Transverse colon (tissue), 4 donors: Measurements from ENCODE around the gene ATP13A2. TPM values are rescaled to one million over a fixed set of nuclear protein-coding genes. Genes with fewer than 3 reads are reported as not detected.

Experiments used
- DNase-seq: peaks from one replicate; pipeline ENCODE4 v3.0.0-alpha.2; 2019
- H3K27ac ChIP-seq, 4 donors: fragments of 200-600 bp; sonication (generic); 2 replicates each; pipeline ENCODE4 v1.5.1; 2016 to 2018; ENCODE audit warnings: inconsistent platforms in 4 of 4
- H3K27me3 ChIP-seq: fragments of 200-600 bp; sonication (generic); 2 replicates; pipeline ENCODE4 v1.5.1; 2017; ENCODE audit warnings: inconsistent platforms
- H3K36me3 ChIP-seq, 4 donors: fragments of 200-600 bp; sonication (generic); 2 replicates each; pipeline ENCODE4 v1.5.1; 2017 to 2019; ENCODE audit warnings: inconsistent platforms in 4 of 4
- H3K4me1 ChIP-seq, 4 donors: fragments of 200-600 bp; sonication (generic); 2 replicates each; pipeline ENCODE4 v1.5.1; 2017 to 2020; ENCODE audit warnings: inconsistent platforms in 4 of 4
- H3K4me3 ChIP-seq, 4 donors: fragments of 200-600 bp; sonication (generic); 1 replicate in 1 of 4; 2 replicates in 3 of 4; pipeline versions ENCODE4 v1.5.1 to v1.6.1; 2017 to 2019; ENCODE audit warnings: inconsistent platforms in 4 of 4
- H3K9me3 ChIP-seq, 2 donors: fragments of 200-600 bp; sonication (generic); 2 replicates each; pipeline ENCODE4 v1.5.1; 2017 to 2019; ENCODE audit warnings: inconsistent platforms in 2 of 2
- CTCF ChIP-seq, 5 experiments: fragments of 200-600 bp in 3 of 5; fragments of 450-650 bp in 2 of 5; sonication (generic) in 3 of 5; IDR thresholded peaks; 1 replicate in 2 of 5; 2 replicates in 3 of 5; pipeline ENCODE4 v1.5.1; 2016 to 2017; ENCODE audit warnings: antibody characterized with exemption in 5 of 5, inconsistent platforms in 3 of 5, mild to moderate bottlenecking in 2 of 5, moderate library complexity in 1 of 5
- EP300 ChIP-seq: sonication (generic); formaldehyde crosslinking; IDR thresholded peaks from one replicate; pipeline ENCODE4 v1.6.1; 2017; ENCODE audit warnings: antibody characterized with exemption, low read depth
- POLR2A ChIP-seq: fragments of 450-650 bp; IDR thresholded peaks from one replicate; pipeline ENCODE4 v1.6.1; 2016; ENCODE audit warnings: antibody characterized with exemption, mild to moderate bottlenecking, moderate library complexity
- POLR2AphosphoS5 ChIP-seq, 3 donors: sonication (generic); formaldehyde crosslinking; IDR thresholded peaks; one replicate each; pipeline ENCODE4 v1.6.1; 2016; ENCODE audit warnings: antibody characterized with exemption in 3 of 3
- WGBS, 2 donors: methylation state at CpG; one replicate each; pipeline ENCODE4 v1.1.5; 2018; ENCODE audit warnings: low coverage in 1 of 2; 5-methylcytosine and 5-hydroxymethylcytosine counted together
- in situ Hi-C, 4 donors: fragments of 200-750 bp; cut with MboI; loops; one replicate each; pipeline versions ENCODE4 v1.15.0 to v1.15.1; 2017; ENCODE audit warnings: low sequenced_read_pairs in 3 of 4, low pct_ligation_motif_present in 1 of 4, low pct_unique_long_range_greater_than_20kb in 1 of 4
- intact Hi-C: fragments of 100-400 bp; cut with DNase I; formaldehyde crosslinking; loops from one replicate; pipeline ENCODE4 v1.15.1; 2023; ENCODE audit warnings: low total_unique reads
- total RNA-seq, 4 donors: library from RNA; depleted of rRNA; stranded (reverse); fragments of >200 nt; gene quantifications; one replicate each; pipeline ENCODE4 v1.1.0, GENCODE V29; 2016

ATP13A2 gene
- total RNA-seq, 4 donors from 2014 or later: 34.4 to 70.8 (median 60.9) TPM

DNA sequence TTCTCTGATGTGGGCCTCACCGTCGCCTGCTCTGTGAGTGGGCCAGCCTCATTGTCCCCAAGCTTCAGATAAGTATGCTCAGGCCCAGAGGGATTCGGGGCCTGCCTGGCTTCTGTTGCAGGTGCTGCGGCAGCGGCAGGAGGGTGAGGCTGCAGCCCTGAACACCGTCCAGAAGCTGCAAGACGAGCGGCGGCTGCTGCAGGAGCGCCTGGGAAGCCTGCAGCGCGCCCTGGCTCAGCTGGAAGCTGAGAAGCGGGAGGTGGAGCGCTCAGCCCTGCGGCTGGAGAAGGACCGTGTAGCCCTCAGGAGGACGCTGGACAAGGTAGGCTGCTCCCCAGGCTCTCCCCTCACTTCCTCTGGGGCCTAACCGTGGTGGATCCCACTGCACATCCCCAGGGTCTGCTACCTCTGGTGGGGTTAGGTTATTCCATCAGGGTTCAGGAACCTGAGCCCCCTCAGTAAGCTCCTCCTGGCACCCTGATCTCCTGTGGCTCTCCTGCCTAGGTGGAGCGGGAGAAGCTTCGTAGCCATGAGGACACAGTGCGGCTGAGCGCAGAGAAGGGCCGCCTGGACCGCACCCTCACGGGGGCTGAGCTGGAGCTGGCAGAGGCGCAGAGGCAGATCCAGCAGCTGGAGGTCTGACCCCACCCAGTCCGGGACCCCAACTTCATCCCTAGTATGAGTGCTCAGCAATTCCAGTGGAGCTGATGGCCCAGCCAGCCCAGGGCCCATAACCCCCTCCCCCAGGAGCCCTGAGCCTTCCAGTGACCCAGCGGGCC is 41.4 kb downstream of the ATP13A2 start:
- no peak for TF ChIP-seq POLR2A
- in situ Hi-C loops: no loop called here
- intact Hi-C loops: no loop called here
- Histone ChIP-seq H3K4me3 (no peak overlapping the region), H3K9me3 (no peaks in the 10 kb centered on the region), H3K27ac (no peak overlapping the region), H3K36me3 (no peaks in the 10 kb centered on the region), H3K27me3 (no peaks in the 10 kb centered on the region), H3K4me1 (peaks cover 0 to 13% (median 10%) of the 10 kb centered on the region in 4 donors)
- 87 to 92% methylated on average over 3 to 28 of the region's 28 CpGs for WGBS, 2 donors
- DNase-seq: no peak

GRCh38 chr1:16969651-16970050 is 42.1 kb downstream of the ATP13A2 start:
- Histone ChIP-seq H3K4me3 (no peak overlapping the region), H3K27me3 (no peaks in the 10 kb centered on the region), H3K9me3 (no peaks in the 10 kb centered on the region), H3K27ac (no peak overlapping the region), H3K4me1 (peaks cover 0 to 13% (median 10%) of the 10 kb centered on the region in 4 donors), H3K36me3 (no peaks in the 10 kb centered on the region)
- intact Hi-C loops (no loop called here), in situ Hi-C loops (loop anchor here in 1 of 4 donors (10.0 kb wide), 1 partner anchor 75 kb away; no protein-coding TSS in a partner anchor)
- WGBS, 2 donors: 91% methylated on average over 12 of the region's 12 CpGs; no CpG with 5 or more reads in 1 of the 2 donors
- TF ChIP-seq EP300 (no peak), POLR2A (no peak), POLR2AphosphoS5 (IDR thresholded peaks at IDR 0.05) (no peak), CTCF (IDR thresholded peaks at IDR 0.05) (no peak)
- no peak for DNase-seq

DNA sequence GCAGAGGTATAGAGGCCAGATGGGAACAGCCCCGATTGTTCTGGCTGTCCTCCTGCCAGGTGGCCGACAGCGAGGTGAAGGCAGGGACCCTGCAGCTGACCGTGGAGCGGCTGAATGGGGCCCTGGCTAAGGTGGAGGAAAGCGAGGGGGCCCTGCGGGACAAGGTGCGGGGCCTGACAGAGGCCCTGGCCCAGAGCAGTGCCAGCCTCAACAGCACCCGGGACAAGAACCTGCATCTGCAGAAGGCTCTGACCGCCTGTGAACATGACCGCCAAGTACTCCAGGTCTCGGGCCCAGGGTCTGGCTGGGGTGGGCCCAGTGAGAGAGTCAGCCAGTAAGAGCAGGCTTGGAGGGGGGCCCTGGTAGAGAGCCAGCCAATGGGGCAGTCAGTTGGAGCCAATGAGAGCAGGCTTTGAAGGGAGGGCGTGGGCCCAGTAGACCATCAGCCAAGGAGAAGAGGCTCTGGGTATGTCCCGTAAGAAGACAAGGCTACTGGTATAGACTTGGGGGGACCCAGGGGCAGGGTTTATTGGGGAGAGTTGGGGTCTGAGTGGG is 42.6 kb downstream of the ATP13A2 start:
- Histone ChIP-seq H3K27ac (no peak overlapping the region), H3K4me1 (peaks cover 0 to 13% (median 10%) of the 10 kb centered on the region in 4 donors), H3K27me3 (no peaks in the 10 kb centered on the region), H3K9me3 (no peaks in the 10 kb centered on the region), H3K4me3 (no peak overlapping the region), H3K36me3 (no peaks in the 10 kb centered on the region)
- intact Hi-C loops: no loop called here
- WGBS, 2 donors: 60 to 91% methylated on average over 1 to 14 of the region's 14 CpGs
- no peak for DNase-seq
- in situ Hi-C loops: loop anchor here in 1 of 4 donors (10.0 kb wide), 1 partner anchor 76 kb away; no protein-coding TSS in a partner anchor
- TF ChIP-seq EP300: no peak
- TF ChIP-seq CTCF (IDR thresholded peaks at IDR 0.05): no peak
- TF ChIP-seq POLR2A: no peak
- no peak for TF ChIP-seq POLR2AphosphoS5 (IDR thresholded peaks at IDR 0.05)

DNA sequence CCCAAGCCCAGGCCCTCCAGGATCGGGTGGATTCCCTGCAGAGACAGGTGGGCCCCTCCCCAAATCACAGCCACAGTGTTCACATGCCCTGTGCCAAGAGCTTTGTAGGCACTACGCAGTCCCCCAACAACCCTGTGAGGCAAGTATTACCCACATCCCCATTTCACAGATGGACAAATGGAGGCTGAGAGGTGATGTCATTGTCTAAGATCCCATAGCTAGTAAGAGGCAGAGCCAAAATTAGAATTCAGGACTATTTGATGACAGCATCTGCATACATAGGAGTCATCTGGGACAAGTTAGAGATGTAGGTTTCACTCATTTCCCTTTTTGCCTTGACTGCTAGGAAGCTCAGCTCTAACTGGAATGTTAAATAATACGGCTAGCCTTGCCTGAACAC is 43.4 kb downstream of the ATP13A2 start:
- no peaks in the 10 kb centered on the region for H3K27me3 ChIP-seq
- peaks cover 0 to 13% (median 10%) of the 10 kb centered on the region in 4 donors for H3K4me1 ChIP-seq
- H3K4me3 ChIP-seq: no peak overlapping the region
- DNase-seq: no peak
- TF ChIP-seq POLR2AphosphoS5 (IDR thresholded peaks at IDR 0.05): no peak
- TF ChIP-seq CTCF (IDR thresholded peaks at IDR 0.05): no peak
- TF ChIP-seq POLR2A: no peak
- TF ChIP-seq EP300: no peak
- H3K36me3 ChIP-seq: no peaks in the 10 kb centered on the region
- WGBS, 2 donors: 97 to 100% methylated on average over 1 to 3 of the region's 3 CpGs
- intact Hi-C loops: no loop called here
- in situ Hi-C loops: loop anchor here in 1 of 4 donors (10.0 kb wide), 1 partner anchor 76 kb away; no protein-coding TSS in a partner anchor
- no peaks in the 10 kb centered on the region for H3K9me3 ChIP-seq
- H3K27ac ChIP-seq: no peak overlapping the region
